Activated CD4-positive, alpha-beta T cell treated with anti-CD3 and anti-CD28 coated beads for 36 hours (primary cell): ENCODE measurements around the gene PI16. TPM values are rescaled to one million over a fixed set of nuclear protein-coding genes. Genes with fewer than 3 reads are reported as not detected.
"Not testable (repeated sequence)": the region's sequence is repeated elsewhere in the genome, so short reads cannot be mapped to it uniquely, and the experiment has no call there.

Source experiments
- ATAC-seq: fragments of 200-7000 bp; cut with Tn5 transposase; one replicate; pipeline ENCODE4 v1.10.0; 2021; ENCODE audit warnings: mild to moderate bottlenecking, moderate library complexity
- CTCF ChIA-PET: fragments of 350-600 bp; sonication (Branson Sonifier 250); formaldehyde crosslinking; loops from one replicate; lab custom pipeline; 2021; ENCODE audit warnings: antibody characterized with exemption; lab: Charles Lee
- POLR2A ChIA-PET: fragments of 350-600 bp; sonication (Branson Sonifier 250); formaldehyde crosslinking; loops from one replicate; lab custom pipeline; 2021; ENCODE audit warnings: antibody characterized with exemption, inconsistent platforms; lab: Charles Lee
- DNase-seq: peaks from one replicate; pipeline ENCODE4 v3.0.0-alpha.2; 2020
- H3K27ac Mint-ChIP-seq: one replicate; pipeline ENCODE4 v1.8.0; 2021; ENCODE audit warnings: mixed read lengths
- H3K27me3 Mint-ChIP-seq: one replicate; pipeline ENCODE4 v1.8.0; 2021; ENCODE audit warnings: mixed read lengths
- H3K36me3 Mint-ChIP-seq: one replicate; pipeline ENCODE4 v1.8.0; 2021; ENCODE audit warnings: low read depth, mixed read lengths
- H3K4me1 Mint-ChIP-seq: one replicate; pipeline ENCODE4 v1.8.0; 2021; ENCODE audit warnings: mixed read lengths
- H3K4me3 Mint-ChIP-seq: one replicate; pipeline ENCODE4 v1.8.0; 2021; ENCODE audit warnings: mild to moderate bottlenecking, moderate library complexity, mixed read lengths
- H3K9me3 Mint-ChIP-seq: one replicate; pipeline ENCODE4 v1.8.0; 2021; ENCODE audit warnings: low read depth, mixed read lengths
- intact Hi-C, 2 experiments: fragments of 100-400 bp; cut with DNase I in 1 of 2; cut with micrococcal nuclease in 1 of 2; formaldehyde crosslinking; loops; one replicate each; pipeline versions ENCODE4 v1.14.2 to v1.15.1; 2022 to 2024; cut with DNase I, micrococcal nuclease
- total RNA-seq, 2 experiments: library from RNA; stranded (reverse); gene quantifications; one replicate each; pipeline ENCODE4 v1.2.3, GENCODE V29; 2021

The PI16 gene
- total RNA-seq, 2 experiments from 2014 or later = 0.96 to 1.9 TPM

- Mint-ChIP-seq H3K4me1 (peaks cover 20% of the 10 kb centered on the region), H3K9me3 (no peaks in the 10 kb centered on the region)
- POLR2A ChIA-PET = no interaction called here
Measured at GRCh38 chr6:36929152-36929551, 25.4 kb upstream of the PI16 start.

GRCh38 chr6:36929607-36930006 lies 24.9 kb upstream of the PI16 start:
- intact Hi-C loops = no loop called here
- POLR2A ChIA-PET = no interaction called here
- Mint-ChIP-seq H3K4me3 (no peak overlapping the region), H3K27me3 (no peaks in the 10 kb centered on the region), H3K27ac (no peak overlapping the region), H3K9me3 (no peaks in the 10 kb centered on the region), H3K4me1 (peaks cover 18% of the 10 kb centered on the region), H3K36me3 (peaks cover 5% of the 10 kb centered on the region)
- CTCF ChIA-PET = no interaction called here
- no peak for ATAC-seq
- DNase-seq = no peak

More at GRCh38 chr6:36929152-36929551, 25.4 kb upstream of the PI16 start:
- intact Hi-C loops = no loop called here
- ATAC-seq (no peak), DNase-seq (no peak)
- Mint-ChIP-seq H3K27me3 (no peaks in the 10 kb centered on the region), H3K36me3 (peaks cover 5% of the 10 kb centered on the region), H3K4me3 (no peak overlapping the region), H3K27ac (no peak overlapping the region)
- CTCF ChIA-PET = no interaction called here

DNA sequence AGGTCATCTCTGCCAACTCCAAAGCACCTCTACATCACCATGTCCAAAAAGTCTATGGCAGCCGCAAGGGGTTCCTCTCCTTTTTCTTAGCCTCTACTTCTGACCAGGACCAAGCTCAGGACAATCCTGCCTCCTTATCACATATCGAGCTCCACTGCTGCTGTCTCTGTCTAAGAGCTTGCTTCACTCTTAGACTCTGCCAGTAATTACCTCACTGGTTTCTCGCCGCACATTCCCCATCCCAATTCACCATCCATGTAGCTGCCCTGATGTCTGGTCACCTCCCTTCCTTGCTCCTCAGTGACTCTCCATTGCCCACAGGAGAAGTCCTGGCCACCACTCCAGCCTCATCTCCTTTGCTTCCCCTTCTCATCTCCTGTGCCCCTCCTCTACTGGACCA lies 24.1 kb upstream of the PI16 start:
- Mint-ChIP-seq H3K4me1 (peaks cover 15% of the 10 kb centered on the region), H3K36me3 (peaks cover 2% of the 10 kb centered on the region), H3K27me3 (no peaks in the 10 kb centered on the region), H3K4me3 (no peak overlapping the region), H3K27ac (no peak overlapping the region), H3K9me3 (no peaks in the 10 kb centered on the region)
- DNase-seq (no peak), ATAC-seq (no peak)
- ChIA-PET POLR2A (no interaction called here), CTCF (no interaction called here)
- intact Hi-C loops = no loop called here

GRCh38 chr6:36933102-36933501 lies 21.4 kb upstream of the PI16 start:
- POLR2A ChIA-PET = no interaction called here
- Mint-ChIP-seq H3K4me1 (no peaks in the 10 kb centered on the region), H3K36me3 (no peaks in the 10 kb centered on the region), H3K4me3 (no peak overlapping the region), H3K27ac (no peak overlapping the region), H3K27me3 (no peaks in the 10 kb centered on the region), H3K9me3 (no peaks in the 10 kb centered on the region)
- DNase-seq (no peak), ATAC-seq (no peak)
- intact Hi-C loops = no loop called here
- CTCF ChIA-PET = interaction anchor here (0.6 to 1.5 kb wide), 4 partner anchors 11 to 85 kb away, joined by 3 to 6 read pairs (median 3); no protein-coding TSS in a partner anchor

- ChIA-PET CTCF (interaction anchor here (0.6 to 1.5 kb wide), 3 partner anchors 22 to 85 kb away, joined by 3 to 6 read pairs (median 3); no protein-coding TSS in a partner anchor), POLR2A (interaction anchor here (0.5 to 0.6 kb wide), 2 partner anchors 29 to 272 kb away, joined by 3 to 4 read pairs; no protein-coding TSS in a partner anchor)
- H3K36me3 Mint-ChIP-seq = no peaks in the 10 kb centered on the region
- ATAC-seq = no peak
- H3K27ac Mint-ChIP-seq = no peak overlapping the region
- intact Hi-C loops = no loop called here
- no peaks in the 10 kb centered on the region for H3K9me3 Mint-ChIP-seq
- H3K4me3 Mint-ChIP-seq = no peak overlapping the region
- no peaks in the 10 kb centered on the region for H3K27me3 Mint-ChIP-seq
- no peak for DNase-seq
- H3K4me1 Mint-ChIP-seq = no peaks in the 10 kb centered on the region
Measured at GRCh38 chr6:36933519-36933918, 21.0 kb upstream of the PI16 start.

GRCh38 chr6:36934901-36935300 lies 19.6 kb upstream of the PI16 start:
- ChIA-PET POLR2A (no interaction called here), CTCF (no interaction called here)
- Mint-ChIP-seq H3K4me3 (no peak overlapping the region), H3K27me3 (peaks cover 3% of the 10 kb centered on the region), H3K4me1 (no peaks in the 10 kb centered on the region), H3K27ac (no peak overlapping the region), H3K36me3 (no peaks in the 10 kb centered on the region), H3K9me3 (no peaks in the 10 kb centered on the region)
- intact Hi-C loops = no loop called here
- DNase-seq = no peak
- ATAC-seq = no peak

DNA sequence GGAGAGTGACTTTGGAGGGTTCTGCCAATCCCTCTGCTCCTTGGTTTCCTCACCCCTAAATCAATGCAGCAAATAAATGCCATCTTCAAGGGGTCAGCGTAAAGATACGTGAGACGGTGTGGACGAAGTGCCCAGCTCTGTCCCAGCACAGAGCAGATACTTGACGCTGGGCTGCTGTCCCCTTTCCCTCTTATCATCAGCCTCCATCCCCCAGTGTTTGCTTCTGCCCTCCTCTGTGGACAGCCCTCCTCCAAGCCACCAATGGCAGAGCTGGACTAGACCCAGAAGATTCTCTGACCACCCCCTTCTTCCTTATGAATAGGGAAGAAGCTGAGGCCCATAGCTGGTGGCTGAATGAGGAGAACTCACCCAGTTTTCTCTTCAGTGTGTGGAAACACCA lies 17.7 kb upstream of the PI16 start:
- H3K9me3 Mint-ChIP-seq = no peaks in the 10 kb centered on the region
- H3K36me3 Mint-ChIP-seq = no peaks in the 10 kb centered on the region
- no peak overlapping the region for H3K4me3 Mint-ChIP-seq
- intact Hi-C loops = no loop called here
- peaks cover 3% of the 10 kb centered on the region for H3K27me3 Mint-ChIP-seq
- H3K27ac Mint-ChIP-seq = no peak overlapping the region
- H3K4me1 Mint-ChIP-seq = no peaks in the 10 kb centered on the region
- CTCF ChIA-PET = no interaction called here
- DNase-seq = no peak
- POLR2A ChIA-PET = interaction anchor here (0.5 to 0.6 kb wide), 2 partner anchors 161 to 357 kb away, joined by 6 to 9 read pairs; no protein-coding TSS in a partner anchor
- ATAC-seq = no peak

GRCh38 chr6:36937896-36938295 lies 16.6 kb upstream of the PI16 start:
- Mint-ChIP-seq H3K4me1 (no peaks in the 10 kb centered on the region), H3K36me3 (no peaks in the 10 kb centered on the region), H3K9me3 (no peaks in the 10 kb centered on the region), H3K4me3 (no peak overlapping the region), H3K27me3 (peaks cover 3% of the 10 kb centered on the region), H3K27ac (no peak overlapping the region)
- POLR2A ChIA-PET = no interaction called here
- intact Hi-C loops = no loop called here
- CTCF ChIA-PET = interaction anchor here (0.9 kb wide), 1 partner anchor 389 kb away, joined by 5 read pairs; no protein-coding TSS in a partner anchor
- ATAC-seq (no peak), DNase-seq (no peak)

DNA sequence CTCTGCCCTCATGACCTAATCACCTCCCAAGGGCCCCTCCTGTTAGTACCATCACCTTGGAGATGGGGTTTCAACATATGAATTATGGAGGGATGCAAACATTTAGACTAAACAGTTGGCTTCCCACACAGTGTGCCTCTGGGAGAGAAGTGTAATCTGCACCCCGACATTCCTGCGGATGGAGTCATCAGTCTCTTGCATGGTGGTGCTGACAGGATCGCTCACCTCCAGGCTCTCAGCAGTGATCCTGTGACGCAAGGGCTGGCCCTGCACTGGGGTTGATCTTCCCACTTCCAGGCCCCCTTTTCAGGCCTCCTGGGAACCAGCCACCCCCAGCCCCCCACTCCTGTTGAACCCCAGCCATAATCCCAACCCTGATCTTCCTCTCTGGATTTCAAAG lies 16.0 kb upstream of the PI16 start:
- Mint-ChIP-seq H3K4me3 (no peak overlapping the region), H3K36me3 (no peaks in the 10 kb centered on the region), H3K4me1 (no peaks in the 10 kb centered on the region), H3K27ac (no peak overlapping the region), H3K9me3 (no peaks in the 10 kb centered on the region), H3K27me3 (peaks cover 3% of the 10 kb centered on the region)
- ATAC-seq (no peak), DNase-seq (no peak)
- CTCF ChIA-PET = interaction anchor here (0.6 kb wide), 1 partner anchor 418 kb away, joined by 4 read pairs; no protein-coding TSS in a partner anchor
- intact Hi-C loops = no loop called here
- POLR2A ChIA-PET = no interaction called here

DNA sequence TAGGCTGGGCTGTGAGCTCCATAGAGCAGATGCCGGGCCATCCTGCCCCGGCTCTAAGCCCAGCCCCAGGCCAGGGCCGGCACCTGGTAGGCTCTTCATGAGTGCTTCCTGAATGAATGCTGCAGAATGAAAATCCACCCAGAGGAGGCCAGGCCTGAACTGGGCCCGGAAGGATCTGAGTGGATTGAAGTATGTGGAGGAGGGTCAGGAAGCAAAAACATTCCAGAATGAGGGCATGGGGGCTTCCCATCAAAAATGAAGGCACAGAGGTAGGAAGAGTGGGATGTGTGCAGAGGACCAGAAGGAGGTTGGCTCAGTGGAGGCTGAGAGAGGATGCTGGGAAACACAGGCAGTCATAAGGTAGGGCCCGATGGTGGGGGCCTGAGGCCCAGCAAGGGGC lies 15.5 kb upstream of the PI16 start:
- CTCF ChIA-PET = interaction anchor here (0.6 kb wide), 1 partner anchor 419 kb away, joined by 4 read pairs; no protein-coding TSS in a partner anchor
- H3K27ac Mint-ChIP-seq, H3K4me3 Mint-ChIP-seq, H3K4me1 Mint-ChIP-seq, H3K27me3 Mint-ChIP-seq, ATAC-seq, DNase-seq, intact Hi-C loops, H3K9me3 Mint-ChIP-seq, H3K36me3 Mint-ChIP-seq, POLR2A ChIA-PET: not testable (repeated sequence)

- Mint-ChIP-seq H3K4me3 (no peak overlapping the region), H3K27me3 (peaks cover 3% of the 10 kb centered on the region), H3K27ac (no peak overlapping the region), H3K9me3 (no peaks in the 10 kb centered on the region), H3K36me3 (no peaks in the 10 kb centered on the region), H3K4me1 (peaks cover 4% of the 10 kb centered on the region)
- intact Hi-C loops = no loop called here
- DNase-seq = no peak
- no peak for ATAC-seq
- POLR2A ChIA-PET = no interaction called here
- CTCF ChIA-PET = no interaction called here
Measured at GRCh38 chr6:36940027-36940426, 14.5 kb upstream of the PI16 start.

DNA sequence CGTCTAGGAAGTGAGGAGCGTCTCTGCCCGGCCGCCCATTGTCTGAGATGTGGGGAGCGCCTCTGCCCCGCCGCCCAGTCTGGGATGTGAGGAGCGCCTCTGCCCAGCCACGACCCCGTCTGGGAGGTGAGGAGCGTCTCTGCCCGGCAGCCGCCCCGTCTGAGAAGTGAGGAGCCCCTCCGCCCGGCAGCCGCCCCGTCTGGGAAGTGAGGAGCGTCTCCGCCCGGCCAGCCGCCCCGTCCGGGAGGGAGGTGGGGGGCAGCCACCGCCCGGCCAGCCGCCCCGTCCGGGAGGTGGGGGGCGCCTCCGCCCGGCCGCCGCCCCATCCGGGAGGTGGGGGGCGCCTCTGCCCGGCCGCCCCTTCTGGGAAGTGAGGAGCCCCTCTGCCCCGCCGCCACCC lies 13.0 kb upstream of the PI16 start:
- H3K9me3 Mint-ChIP-seq, POLR2A ChIA-PET, H3K27ac Mint-ChIP-seq, intact Hi-C loops, CTCF ChIA-PET, H3K36me3 Mint-ChIP-seq, H3K4me1 Mint-ChIP-seq, DNase-seq, H3K27me3 Mint-ChIP-seq, H3K4me3 Mint-ChIP-seq, ATAC-seq: not testable (repeated sequence)
